Gastroesophageal sphincter (tissue), 4 donors: ENCODE measurements around the gene LRIT1. TPM values are rescaled to one million over a fixed set of nuclear protein-coding genes. Genes with fewer than 3 reads are reported as not detected.

Experiments used
- ATAC-seq: fragments of 150-250 bp; one replicate; pipeline ENCODE4 v1.9.1; 2016; ENCODE audit warnings: mild to moderate bottlenecking, moderate library complexity
- H3K27ac ChIP-seq, 4 donors: fragments of 200-600 bp; sonication (generic) in 3 of 4; 1 replicate in 3 of 4; 2 replicates in 1 of 4; pipeline ENCODE4 v1.5.1; 2016 to 2019
- H3K27me3 ChIP-seq: fragments of 200-600 bp; sonication (generic); one replicate; pipeline ENCODE4 v1.5.1; 2019
- H3K36me3 ChIP-seq, 2 donors: fragments of 200-600 bp; sonication (generic); one replicate each; pipeline ENCODE4 v1.5.1; 2019; ENCODE audit warnings: control low read depth in 1 of 2
- H3K4me1 ChIP-seq, 3 donors: fragments of 200-600 bp; sonication (generic); 1 replicate in 2 of 3; 2 replicates in 1 of 3; pipeline ENCODE4 v1.5.1; 2016 to 2019; ENCODE audit warnings: control low read depth in 2 of 3
- H3K4me3 ChIP-seq, 2 donors: fragments of 200-600 bp; sonication (generic); one replicate each; pipeline ENCODE4 v1.5.1; 2019; ENCODE audit warnings: mild to moderate bottlenecking in 1 of 2, moderate library complexity in 1 of 2
- H3K9me3 ChIP-seq, 3 donors: fragments of 200-600 bp; sonication (generic); one replicate each; pipeline ENCODE4 v1.5.1; 2017 to 2019; ENCODE audit warnings: control low read depth in 2 of 3
- CTCF ChIP-seq, 4 experiments: fragments of 200-600 bp in 2 of 4; fragments of 450-650 bp in 2 of 4; sonication (generic) in 1 of 4; IDR thresholded peaks; one replicate each; pipeline ENCODE4 v1.5.1; 2017 to 2019; ENCODE audit warnings: antibody characterized with exemption in 4 of 4, mild to moderate bottlenecking in 2 of 4, moderate library complexity in 2 of 4
- EP300 ChIP-seq: sonication (generic); formaldehyde crosslinking; IDR thresholded peaks from one replicate; pipeline ENCODE4 v1.6.1; 2017; ENCODE audit warnings: antibody characterized with exemption, mild to moderate bottlenecking
- POLR2A ChIP-seq, 2 donors: fragments of 450-650 bp; IDR thresholded peaks; one replicate each; pipeline ENCODE4 v1.6.1; 2017; ENCODE audit warnings: antibody characterized with exemption in 2 of 2, mild to moderate bottlenecking in 2 of 2, moderate library complexity in 1 of 2
- POLR2AphosphoS5 ChIP-seq: sonication (generic); formaldehyde crosslinking; IDR thresholded peaks from one replicate; pipeline ENCODE4 v1.6.1; 2017; ENCODE audit warnings: antibody characterized with exemption
- WGBS, 2 donors: methylation state at CpG; one replicate each; pipeline ENCODE4 v1.1.5; 2018; ENCODE audit warnings: low coverage in 1 of 2; 5-methylcytosine and 5-hydroxymethylcytosine counted together
- total RNA-seq, 4 donors: library from RNA; depleted of rRNA; stranded (reverse); fragments of >200 nt; gene quantifications; one replicate each; pipeline ENCODE4 v1.1.0, GENCODE V29; 2016

The LRIT1 gene
- total RNA-seq, 4 donors from 2014 or later = 0.12 TPM; not detected in 3

GRCh38 chr10:84258034-84258695 is 16.8 kb upstream of the LRIT1 start:
- Histone ChIP-seq H3K9me3 (no peaks in the 10 kb centered on the region), H3K36me3 (no peaks in the 10 kb centered on the region), H3K27ac (no peak overlapping the region), H3K4me3 (no peak overlapping the region), H3K4me1 (peaks cover 0 to 6% (median 0%) of the 10 kb centered on the region in 3 donors), H3K27me3 (peaks cover 51% of the 10 kb centered on the region)
- 80 to 92% methylated on average over 2 of the region's 7 CpGs for WGBS, 2 donors
- TF ChIP-seq CTCF (IDR thresholded peaks at IDR 0.05) (no peak), POLR2A (IDR thresholded peaks at IDR 0.05) (no peak)
- ATAC-seq = no peak

GRCh38 chr10:84257343-84258020 is 16.1 kb upstream of the LRIT1 start:
- no peak for TF ChIP-seq CTCF (IDR thresholded peaks at IDR 0.05)
- no peak for TF ChIP-seq POLR2AphosphoS5
- no peak for TF ChIP-seq POLR2A (IDR thresholded peaks at IDR 0.05)
- no peak for TF ChIP-seq EP300
- WGBS, 2 donors = 85 to 97% methylated on average over 6 to 8 of the region's 15 CpGs

GRCh38 chr10:84256510-84257342 is 15.4 kb upstream of the LRIT1 start:
- no peaks in the 10 kb centered on the region for H3K36me3 ChIP-seq
- 2 to 21% methylated on average over 11 to 22 of the region's 35 CpGs for WGBS, 2 donors
- peak; percentile 63 for ATAC-seq
- H3K9me3 ChIP-seq = peaks cover 0 to 3% (median 0%) of the 10 kb centered on the region in 3 donors
- no peak overlapping the region for H3K4me3 ChIP-seq
- peaks cover 48% of the 10 kb centered on the region for H3K27me3 ChIP-seq
- H3K4me1 ChIP-seq = peaks cover 0 to 6% (median 0%) of the 10 kb centered on the region in 3 donors
- H3K27ac ChIP-seq = no peak overlapping the region
- TF ChIP-seq CTCF (IDR thresholded peaks at IDR 0.05) (peak in 3 of 4 experiments; percentile 41 to 66 (median 42)), POLR2A (IDR thresholded peaks at IDR 0.05) (no peak)

More at GRCh38 chr10:84257343-84258020, 16.1 kb upstream of the LRIT1 start:
- Histone ChIP-seq H3K27ac (no peak overlapping the region), H3K27me3 (peaks cover 48% of the 10 kb centered on the region), H3K36me3 (no peaks in the 10 kb centered on the region), H3K4me1 (peaks cover 0 to 6% (median 0%) of the 10 kb centered on the region in 3 donors), H3K9me3 (no peaks in the 10 kb centered on the region), H3K4me3 (no peak overlapping the region)
- no peak for ATAC-seq

GRCh38 chr10:84254552-84255478 is 13.5 kb upstream of the LRIT1 start:
- H3K4me3 ChIP-seq = no peak overlapping the region
- no peak overlapping the region for H3K27ac ChIP-seq
- H3K27me3 ChIP-seq = peaks cover 43% of the 10 kb centered on the region
- H3K36me3 ChIP-seq = no peaks in the 10 kb centered on the region
- peaks cover 0 to 12% (median 0%) of the 10 kb centered on the region in 3 donors for H3K9me3 ChIP-seq
- TF ChIP-seq CTCF (IDR thresholded peaks at IDR 0.05) (no peak), POLR2AphosphoS5 (no peak), EP300 (no peak), POLR2A (IDR thresholded peaks at IDR 0.05) (no peak)
- peaks cover 0 to 6% (median 0%) of the 10 kb centered on the region in 3 donors for H3K4me1 ChIP-seq
- 58 to 61% methylated on average over 7 to 9 of the region's 10 CpGs for WGBS, 2 donors
- no peak for ATAC-seq
